ENCODE measurements around the gene CABLES1.

DNA sequence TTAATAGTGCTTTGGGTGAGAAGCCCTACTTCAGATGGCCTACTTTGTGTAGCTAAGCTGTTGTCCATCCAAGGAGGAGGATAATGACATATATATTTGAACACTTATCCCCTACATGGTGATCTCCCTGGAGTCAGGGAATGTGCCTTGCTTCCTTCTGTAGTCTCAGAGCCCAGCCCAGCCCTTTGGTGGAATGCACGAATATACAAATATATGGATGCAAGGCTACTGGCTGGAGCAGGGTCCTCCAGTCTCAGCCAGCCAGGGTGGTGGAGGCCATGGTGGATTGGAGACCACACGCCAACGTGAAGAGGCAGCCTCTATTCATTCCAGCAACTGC, 167.2 kb downstream of the CABLES1 start:
- TF ChIP-seq POLR2A (IDR thresholded peaks at IDR 0.05) (no peak), POLR2AphosphoS5 (IDR thresholded peaks at IDR 0.05) (no peak), EP300 (IDR thresholded peaks at IDR 0.05; ENCODE audit: low read depth) (no peak)
- TF ChIP-seq, protein P1, sequence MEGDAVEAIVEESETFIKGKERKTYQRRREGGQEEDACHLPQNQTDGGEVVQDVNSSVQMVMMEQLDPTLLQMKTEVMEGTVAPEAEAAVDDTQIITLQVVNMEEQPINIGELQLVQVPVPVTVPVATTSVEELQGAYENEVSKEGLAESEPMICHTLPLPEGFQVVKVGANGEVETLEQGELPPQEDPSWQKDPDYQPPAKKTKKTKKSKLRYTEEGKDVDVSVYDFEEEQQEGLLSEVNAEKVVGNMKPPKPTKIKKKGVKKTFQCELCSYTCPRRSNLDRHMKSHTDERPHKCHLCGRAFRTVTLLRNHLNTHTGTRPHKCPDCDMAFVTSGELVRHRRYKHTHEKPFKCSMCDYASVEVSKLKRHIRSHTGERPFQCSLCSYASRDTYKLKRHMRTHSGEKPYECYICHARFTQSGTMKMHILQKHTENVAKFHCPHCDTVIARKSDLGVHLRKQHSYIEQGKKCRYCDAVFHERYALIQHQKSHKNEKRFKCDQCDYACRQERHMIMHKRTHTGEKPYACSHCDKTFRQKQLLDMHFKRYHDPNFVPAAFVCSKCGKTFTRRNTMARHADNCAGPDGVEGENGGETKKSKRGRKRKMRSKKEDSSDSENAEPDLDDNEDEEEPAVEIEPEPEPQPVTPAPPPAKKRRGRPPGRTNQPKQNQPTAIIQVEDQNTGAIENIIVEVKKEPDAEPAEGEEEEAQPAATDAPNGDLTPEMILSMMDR (IDR thresholded peaks at IDR 0.05), result no peak

All from transverse colon (tissue), 4 donors.